ENCODE measurements around the gene NOL9.

- TF ChIP-seq, protein P1, sequence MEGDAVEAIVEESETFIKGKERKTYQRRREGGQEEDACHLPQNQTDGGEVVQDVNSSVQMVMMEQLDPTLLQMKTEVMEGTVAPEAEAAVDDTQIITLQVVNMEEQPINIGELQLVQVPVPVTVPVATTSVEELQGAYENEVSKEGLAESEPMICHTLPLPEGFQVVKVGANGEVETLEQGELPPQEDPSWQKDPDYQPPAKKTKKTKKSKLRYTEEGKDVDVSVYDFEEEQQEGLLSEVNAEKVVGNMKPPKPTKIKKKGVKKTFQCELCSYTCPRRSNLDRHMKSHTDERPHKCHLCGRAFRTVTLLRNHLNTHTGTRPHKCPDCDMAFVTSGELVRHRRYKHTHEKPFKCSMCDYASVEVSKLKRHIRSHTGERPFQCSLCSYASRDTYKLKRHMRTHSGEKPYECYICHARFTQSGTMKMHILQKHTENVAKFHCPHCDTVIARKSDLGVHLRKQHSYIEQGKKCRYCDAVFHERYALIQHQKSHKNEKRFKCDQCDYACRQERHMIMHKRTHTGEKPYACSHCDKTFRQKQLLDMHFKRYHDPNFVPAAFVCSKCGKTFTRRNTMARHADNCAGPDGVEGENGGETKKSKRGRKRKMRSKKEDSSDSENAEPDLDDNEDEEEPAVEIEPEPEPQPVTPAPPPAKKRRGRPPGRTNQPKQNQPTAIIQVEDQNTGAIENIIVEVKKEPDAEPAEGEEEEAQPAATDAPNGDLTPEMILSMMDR (IDR thresholded peaks at IDR 0.05): no peak
- TF ChIP-seq POLR2A (IDR thresholded peaks at IDR 0.05): no peak
Measured at GRCh38 chr1:6574025-6574620, 19.8 kb upstream of the NOL9 start.
